ENCODE measurements around the gene FLACC1.
"Not testable (repeated sequence)": the region's sequence is repeated elsewhere in the genome, so short reads cannot be mapped to it uniquely, and the experiment has no call there.

Gene FLACC1

DNA sequence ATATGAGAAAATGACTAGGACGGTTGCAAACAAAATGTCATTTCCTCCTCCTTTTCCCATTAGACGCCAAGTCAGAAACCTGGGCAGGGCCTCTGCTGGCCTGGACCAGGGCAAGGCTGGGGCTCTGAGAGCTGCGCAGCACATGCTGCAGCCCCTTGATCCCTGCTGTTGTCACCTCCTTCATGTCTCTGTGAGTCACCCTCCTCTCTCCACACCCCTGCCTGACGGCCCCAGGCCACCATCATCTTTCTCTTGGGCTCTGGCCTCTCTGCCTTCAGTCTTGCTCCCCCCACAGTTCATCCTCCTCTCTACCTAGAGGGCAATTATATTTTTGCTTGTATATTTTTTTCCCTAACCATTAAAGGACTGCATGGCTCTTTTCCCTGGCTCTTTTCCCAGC, 10.0 kb downstream of the FLACC1 start:
- DNase-seq: no peak

DNA sequence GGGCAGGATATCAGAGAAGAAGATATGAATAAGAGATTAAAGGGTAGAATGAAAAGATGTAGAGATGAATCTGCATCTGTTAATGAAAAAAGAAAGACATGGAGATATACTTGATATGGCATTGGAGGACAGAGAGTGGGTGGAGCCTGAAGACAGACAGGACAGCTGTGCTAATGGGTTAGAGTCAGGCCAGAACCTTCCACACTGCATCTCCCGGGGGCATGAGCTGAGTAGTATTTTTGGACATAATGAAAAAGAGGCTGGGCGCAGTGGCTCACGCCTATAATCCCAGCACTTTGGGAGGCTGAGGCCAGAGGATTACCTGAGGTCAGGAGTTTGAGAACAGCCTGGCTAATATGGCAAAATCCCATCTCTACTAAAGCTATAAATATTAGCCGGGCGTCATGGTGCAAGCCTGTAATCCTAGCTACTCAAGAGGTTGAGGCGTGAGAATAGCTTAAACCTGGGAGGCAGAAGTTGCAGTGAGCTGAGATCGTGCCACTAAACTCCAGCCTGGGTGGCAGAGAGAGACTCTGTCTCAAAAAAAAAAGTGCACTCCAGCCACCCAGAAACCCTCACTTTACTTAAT, 11.4 kb downstream of the FLACC1 start:
- DNase-seq: no peak

DNA sequence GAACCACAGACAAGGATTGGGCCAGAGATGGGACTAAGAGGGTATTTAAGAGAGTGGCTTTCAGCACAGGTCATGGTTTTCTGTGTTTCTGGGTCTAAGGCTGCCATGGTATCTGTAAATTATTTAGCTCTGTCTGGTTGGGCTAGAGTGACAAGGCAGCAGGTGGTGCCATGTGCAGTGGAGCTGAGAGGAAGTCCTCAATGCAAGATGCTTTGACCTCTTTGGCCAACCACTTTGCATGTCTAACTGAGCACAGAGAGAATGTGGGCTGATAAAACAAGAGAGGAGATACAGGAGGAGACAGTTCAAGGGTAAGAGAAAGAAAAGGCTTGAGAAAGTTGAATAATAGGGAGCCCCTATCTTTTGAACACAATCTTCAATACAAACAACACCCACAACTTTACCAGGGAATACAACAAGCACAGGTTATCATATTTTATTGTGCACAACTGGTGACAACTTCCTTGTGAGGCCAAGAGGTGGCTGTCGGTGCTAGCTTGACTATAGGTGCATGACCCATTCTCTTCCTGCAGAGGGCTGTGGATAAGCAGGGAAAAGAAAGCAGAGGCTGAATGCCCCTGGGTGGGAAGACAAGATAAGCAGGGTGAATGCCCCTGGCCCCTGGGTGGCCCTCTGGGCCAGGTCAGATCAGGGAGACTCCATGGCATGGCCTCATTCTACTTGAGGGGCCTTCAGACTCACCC, 12.3 kb downstream of the FLACC1 start:
- no peak for DNase-seq

DNA sequence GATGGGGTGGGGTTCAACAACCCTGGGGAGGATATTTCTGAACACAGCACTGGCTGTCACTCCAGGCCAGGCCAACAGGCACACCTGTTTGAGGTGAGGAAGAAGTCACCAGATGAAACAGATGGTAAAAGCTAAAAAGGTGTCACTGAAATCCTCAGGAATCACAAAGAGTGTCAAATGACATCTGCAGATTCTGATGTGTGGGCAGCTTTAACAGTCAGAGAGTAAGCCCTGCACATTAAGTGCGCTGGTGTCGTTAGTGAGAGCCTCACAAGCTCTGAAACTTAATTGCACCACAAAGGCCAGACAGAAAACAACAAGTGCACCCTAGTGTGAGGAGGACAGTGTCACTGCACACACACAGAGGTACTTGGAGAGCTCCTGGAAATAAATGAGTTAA, 13.6 kb downstream of the FLACC1 start:
- no peak for DNase-seq

DNA sequence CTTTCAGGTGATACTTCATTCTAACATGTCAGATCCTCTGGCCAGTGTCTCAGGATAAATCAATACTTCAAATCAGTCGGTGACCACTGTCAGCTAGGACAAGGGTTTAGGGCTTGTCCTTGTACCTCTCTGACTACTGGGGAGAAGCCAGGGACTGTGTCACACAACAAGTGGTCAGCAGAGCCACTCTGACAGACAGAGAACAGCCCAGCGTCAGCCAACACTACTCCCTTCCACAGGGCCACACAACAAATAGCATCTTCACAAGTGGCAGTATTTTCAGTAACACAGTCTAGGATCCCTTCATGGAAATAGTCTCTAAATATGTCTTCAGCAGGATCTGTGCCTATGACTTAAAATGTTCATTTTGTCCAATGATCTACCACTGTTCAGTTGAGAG, 14.2 kb downstream of the FLACC1 start:
- DNase-seq: no peak

DNA sequence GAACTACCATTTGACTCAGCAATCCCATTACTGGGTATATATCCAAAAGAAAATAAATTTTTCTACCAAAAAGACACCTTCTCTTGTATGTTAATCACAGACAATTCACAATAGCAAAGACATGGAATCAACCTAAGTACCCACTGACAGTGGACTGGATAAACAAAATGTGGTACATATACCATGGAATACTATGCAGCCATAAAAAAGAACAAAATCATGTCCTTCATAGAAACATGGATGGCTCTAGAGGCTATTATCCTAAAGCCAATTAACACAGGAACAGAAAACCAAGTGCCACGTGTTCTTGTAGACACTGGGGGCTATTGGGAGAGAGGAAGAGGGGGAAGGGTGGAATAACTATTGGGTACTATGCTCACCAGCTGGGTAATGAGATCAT, 27.7 kb downstream of the FLACC1 start:
- DNase-seq: no peak

DNA sequence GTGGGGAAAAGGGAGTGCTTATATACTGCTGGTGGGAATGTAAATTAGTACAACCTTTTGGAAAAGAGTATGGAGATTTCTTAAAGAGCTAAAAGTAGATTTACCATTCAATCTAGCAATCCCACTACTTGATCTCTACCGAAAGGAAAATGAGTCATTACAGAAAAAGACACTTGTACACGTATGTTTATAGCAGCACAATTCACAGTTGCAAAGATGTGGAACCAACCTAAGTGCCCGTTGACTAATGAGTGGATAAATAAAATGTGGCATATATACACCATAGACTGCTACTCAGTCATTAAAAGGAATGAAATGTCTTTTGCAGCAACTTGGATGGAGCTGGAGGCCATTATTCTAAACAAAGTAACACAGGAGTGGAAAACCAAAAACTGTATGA, 29.5 kb downstream of the FLACC1 start:
- DNase-seq: no peak

DNA sequence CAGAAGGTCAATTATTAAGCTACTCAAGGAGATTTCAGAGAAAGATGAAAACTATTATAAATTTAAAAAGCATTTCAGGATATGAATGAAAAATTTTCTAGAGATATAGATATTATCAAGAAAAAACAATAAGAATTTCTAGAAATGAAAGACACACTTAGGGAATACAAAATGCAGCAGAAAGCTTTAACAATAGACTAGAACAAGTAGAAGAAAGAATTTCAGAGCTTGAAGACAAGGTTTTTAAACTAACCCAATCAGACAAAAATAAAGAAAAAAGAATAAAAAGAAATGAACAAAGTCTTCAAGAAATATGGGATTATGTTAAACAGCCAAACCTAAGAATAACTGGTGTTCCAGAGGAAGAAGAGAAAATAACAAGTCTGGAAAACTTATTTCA, 34.4 kb downstream of the FLACC1 start:
- DNase-seq: no peak

DNA sequence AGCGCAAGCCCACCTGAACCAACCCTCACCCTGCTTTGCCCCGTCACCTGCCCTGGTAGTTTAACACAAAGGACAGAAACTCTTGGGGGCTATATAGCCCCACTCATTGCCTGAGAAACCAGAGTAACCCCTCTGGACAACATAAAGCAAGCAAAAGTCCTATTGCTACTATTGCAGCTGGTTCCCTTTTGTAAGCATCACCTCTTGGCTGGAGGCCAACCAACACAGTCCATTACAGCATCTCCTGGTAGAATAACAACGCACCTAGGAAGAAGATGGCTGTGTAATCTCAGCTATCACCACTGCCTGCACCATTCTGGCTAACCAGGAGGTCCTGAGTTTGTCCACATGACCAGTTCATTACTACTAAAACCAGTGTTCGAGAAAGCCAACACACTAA, 36.4 kb downstream of the FLACC1 start:
- DNase-seq: no peak

DNA sequence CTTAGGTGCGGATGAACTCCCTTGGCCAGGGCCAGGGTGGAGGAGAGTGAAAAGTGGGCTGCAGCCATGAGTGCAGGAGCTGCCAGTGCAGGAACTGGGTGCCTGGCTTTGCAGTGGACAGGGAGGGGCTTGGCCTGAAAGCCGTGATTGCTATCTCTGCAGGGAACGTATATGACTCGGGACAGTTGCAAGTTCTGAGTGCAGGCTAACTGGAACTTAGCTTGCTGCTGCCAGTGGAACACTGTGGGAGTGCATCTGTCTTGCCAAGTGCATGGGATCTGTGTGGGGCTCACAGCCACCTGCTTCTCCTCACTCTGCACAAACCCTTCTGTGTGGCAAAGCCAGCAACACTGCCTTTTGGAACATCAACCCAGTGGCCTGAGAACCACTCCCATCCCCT, 36.9 kb downstream of the FLACC1 start:
- DNase-seq: no peak

DNA sequence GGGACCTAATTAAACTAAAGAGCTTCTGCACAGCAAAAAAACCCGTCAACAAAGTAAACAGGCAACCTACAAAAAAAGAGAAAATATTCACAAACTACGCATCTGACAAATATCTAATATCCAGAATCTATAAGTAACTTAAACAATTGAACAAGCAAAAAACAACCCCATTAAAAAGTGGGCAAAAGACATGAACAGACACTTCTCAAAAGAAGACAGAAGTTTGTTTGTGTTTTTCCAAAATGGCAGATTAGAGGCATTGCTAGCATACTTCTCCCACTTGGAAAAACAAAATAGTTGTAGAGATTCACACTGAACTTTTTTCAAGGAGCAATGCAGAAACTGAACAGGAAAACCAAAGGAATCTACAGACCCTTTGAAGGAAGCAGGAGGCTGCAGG, 37.6 kb downstream of the FLACC1 start:
- no peak for DNase-seq

DNA sequence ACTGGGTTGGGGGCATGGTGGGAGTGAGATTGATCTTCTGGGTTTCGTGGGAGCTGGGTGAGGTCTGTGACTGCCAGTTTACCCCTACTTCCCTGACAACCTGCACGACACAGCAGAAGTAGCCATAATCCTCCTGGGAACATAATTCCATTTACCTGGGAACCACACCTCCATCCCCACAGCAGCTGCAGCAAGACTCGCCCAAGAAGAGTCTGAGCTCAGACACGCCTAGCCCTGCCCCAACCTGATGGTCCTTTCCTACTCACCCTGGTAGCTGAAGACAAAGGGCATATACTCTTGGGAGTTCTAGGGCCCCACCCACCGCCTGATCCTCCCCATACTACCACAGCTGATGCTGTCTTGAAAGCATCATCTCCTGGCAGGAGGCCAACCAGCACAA, 43.8 kb downstream of the FLACC1 start:
- DNase-seq: no peak

DNA sequence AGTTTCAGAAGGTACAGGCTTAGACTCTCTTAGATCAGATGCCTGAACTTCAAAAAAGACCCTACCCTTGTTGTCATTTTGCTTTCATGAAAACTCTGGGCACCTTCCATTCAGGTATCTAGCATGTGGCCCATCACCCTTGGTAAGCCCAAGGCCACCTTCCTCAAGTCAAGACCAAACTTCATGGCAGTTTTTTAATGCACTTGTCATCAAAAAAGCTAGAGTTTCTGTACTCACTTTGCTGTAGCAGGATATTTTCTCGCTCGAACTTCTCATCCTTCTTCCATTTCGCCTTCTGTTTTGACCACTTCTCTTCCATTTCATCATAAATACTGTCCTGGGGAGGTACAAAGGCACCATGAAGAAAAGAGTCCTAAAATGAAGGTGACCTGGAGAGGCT, 48.2 kb downstream of the FLACC1 start:
- no peak for DNase-seq

DNA sequence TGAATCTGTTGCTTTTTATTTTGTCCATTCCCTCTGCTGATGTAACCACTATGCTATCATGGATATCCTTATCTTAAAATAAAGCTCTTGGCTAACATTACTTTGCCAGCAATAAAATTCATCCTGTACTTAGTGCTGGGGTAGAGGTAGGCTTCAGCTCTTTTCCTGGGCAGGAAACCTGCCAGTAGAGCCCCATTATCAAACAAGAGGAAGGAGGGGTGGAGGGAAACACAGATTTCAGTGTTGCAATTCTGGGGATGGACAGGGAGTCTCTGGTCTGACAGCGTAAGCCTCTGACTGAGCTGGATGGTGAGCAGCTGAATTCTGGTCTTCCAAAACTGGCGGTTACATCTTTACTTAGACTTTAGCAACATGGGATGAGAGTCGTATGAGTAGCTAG, 49.3 kb downstream of the FLACC1 start:
- DNase-seq: no peak

DNA sequence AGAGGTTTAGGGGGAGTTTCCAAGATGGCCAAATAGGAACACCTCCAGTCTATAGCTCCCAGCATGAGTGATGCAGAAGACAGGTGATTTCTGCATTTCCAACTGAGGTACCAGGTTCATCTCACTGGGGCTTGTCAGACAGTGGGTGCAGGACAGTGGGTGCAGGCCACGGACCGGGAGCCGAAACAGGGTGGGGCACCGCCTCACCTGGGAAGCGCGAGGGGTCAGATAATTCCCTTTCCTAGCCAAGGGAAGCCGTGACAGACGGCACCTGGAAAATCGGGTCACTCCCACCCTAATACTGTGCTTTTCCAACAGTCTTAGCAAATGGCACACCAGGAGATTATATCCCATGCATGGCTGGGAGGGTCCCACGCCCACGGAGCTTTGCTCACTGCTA, 57.2 kb downstream of the FLACC1 start:
- DNase-seq: not testable (repeated sequence)

DNA sequence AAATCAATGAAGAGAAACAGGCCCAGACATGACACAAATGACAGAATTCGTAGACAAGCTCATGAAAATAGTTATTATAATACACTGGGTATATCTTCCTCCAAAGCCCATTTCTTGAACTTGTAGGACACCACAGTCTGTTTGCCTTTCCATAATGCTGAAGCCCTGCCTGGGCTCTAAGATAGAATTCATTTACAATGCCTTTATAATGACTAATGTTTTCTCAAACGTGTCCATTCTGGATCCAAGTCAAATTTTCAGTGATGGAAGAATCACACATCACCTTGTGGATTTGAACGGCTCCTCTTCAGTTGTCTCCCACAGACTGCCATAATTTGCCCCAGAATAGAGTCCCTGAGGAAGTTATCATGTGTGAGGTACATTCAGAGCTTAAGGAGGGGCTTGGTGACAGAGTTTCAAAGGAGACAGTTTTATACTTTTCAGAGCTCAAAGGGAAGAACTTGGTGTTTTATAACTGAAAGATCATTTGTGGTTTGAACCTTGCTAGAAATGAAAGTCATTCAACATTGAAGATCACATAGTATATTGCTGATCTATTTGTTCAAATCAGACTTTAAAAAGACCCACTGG, 58.6 kb downstream of the FLACC1 start:
- DNase-seq: no peak

DNA sequence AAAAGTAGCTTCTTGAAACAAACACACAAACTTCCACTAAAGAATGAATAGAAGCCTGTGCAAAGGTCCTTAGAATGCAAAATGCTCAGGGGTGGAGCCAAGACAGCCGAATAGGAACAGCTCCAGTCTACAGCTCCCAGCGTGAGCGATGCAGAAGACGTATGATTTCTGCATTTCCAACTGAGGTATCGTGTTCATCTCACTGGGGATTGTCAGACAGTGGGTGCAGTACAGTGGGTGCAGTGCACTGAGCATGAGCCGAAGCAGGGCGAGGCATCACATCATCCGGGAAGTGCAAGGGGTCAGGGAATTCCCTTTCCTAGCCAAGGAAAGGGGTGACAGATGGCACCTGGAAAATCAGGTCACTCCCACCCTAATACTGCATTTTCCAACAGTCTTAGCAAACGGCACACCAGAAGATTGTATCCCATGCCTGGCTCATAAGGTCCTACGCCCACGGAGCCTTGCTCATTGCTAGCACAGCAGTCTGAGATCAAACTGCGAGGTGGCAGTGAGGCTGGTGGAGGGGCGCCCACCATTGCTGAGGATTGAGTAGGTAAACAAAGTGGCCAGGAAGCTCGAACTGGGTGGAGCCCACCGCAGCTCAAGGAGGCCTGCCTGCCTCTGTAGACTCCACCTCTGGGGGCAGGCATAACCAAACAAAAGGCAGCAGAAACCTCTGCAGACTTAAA, 66.5 kb downstream of the FLACC1 start:
- not testable (repeated sequence) for DNase-seq

DNA sequence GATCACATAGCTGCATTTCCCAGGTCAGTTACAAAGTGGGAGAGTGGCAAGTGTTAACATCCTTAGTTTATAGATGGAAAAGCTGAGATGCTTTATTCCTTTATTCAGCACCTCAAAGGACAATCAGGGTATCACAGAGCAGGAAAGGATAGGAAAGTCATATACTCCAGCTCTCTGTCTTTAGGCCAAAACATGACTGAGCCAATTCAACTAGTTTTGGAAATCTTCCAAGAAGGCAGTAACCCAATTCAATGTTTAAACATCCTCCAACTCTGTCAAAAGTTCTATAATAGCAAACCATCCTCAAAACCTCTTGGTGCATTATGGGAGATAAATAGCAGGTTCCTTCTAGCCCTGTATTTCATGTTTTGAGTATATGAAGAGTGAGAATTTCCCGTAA, 71.6 kb downstream of the FLACC1 start:
- no peak for DNase-seq

DNA sequence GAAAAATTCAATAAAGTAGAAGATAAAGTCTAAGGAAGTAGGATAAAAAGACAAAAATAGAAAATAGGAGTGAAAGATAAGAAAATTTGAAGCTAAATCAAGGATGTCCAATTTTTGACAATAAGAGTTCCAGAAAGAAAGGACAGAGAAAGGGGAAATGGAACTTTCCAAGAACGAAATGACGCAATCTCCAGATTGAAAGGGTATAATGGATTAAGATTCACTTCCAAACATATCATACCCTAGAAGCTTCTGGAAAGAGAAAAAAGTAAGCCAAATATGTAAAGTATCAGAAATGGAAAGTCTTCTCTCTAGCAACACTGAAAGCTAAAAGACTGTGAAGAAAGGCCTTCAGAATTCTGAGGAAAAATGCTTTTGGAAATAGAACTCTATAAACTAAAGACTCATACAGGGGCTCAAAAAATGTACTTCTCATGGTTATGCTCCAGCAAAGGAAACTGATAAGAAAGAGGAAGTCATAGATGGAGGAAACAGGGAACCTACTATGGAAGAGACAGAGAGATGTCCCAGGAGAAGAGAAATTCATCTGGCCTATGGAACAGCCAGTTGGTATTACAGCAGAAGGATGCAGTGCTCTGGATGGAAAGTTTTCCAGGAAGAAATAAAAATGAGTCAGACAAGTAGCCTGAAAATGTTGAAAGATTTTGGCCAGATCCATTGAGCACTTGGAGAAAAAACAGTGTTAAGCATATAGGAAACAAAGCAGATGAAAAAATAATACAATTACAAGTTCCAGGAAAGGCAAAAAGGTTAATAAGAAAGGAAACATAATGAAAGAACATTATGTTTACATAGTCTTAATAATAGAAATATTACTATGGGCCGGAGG, 76.7 kb downstream of the FLACC1 start:
- DNase-seq: no peak

DNA sequence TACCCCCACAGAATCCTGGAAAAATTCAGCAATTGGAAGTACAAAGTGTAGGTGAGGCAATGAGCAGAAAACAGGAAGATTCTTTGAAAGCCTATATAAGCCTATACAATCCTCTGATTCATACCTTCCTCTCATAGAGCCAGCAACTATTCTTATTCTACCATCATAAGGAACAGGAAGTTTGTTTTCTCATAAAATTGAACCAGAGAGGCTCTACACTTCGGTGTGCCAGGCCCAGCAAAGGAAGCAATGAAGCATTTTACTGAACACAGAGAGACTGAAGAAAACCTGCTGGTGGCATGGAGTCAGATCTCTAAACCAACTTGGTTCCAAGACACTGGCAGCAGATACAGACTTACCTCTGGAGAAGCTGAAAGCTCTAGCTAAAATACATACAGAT, 78.1 kb downstream of the FLACC1 start:
- no peak for DNase-seq

DNA sequence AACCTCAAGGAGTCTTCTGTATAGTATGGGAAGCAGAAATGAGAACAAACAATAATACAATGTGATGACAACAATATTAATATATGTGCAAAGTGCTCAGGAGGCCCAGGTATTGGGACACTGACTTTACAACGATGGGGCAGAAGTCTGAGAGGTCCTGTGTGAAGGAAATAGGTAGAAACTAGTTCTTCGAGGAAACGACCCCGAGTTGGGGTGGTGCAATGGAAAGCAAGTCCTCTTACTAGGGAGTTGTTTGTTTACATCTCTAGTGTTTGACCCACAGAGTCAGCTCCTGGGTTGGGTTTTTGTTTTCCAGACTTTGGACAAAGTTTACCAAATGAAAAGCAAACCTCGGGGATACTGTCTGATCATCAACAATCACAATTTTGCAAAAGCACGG, 80.6 kb downstream of the FLACC1 start:
- DNase-seq: no peak

DNA sequence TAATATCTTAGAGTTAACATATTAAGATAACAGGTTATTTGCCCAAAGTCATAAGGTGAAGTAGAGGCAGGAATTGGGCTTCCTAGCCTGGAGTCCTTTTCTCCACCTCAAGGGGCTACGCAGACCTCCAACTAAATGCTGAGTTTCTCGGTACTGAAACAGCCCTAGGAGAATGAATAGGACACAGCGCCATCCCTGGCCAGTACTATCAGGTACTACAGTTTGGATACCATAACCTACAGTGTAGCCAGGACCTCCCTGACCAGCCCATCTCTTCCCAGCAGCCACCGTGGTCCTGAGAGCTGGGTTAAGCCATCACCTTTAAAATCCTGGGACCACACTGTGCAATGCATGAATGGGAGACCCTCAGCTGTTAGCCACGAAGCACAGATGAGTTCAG, 81.2 kb downstream of the FLACC1 start:
- DNase-seq: no peak

DNA sequence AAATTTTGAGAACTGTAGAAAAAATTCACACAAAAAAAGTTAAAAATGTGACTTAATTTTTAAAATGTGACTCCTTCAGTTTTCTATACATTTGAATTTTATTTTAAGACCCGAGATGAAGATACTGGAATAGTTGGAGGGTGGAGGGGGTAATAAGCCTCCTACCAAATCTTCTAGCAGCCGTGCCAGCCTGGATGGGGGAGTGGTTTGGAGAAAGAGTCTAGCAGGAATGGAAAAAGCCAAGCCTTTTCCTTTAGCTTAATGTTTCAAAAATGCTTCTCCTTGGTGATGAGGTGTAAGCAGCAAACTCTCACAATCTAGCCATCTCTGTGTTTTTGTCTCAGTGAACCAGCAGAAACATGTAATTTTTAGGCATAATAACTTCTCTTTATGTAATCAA, 82.1 kb downstream of the FLACC1 start:
- DNase-seq: no peak

Measured in effector CD8-positive, alpha-beta T cell (primary cell).